Activated CD4-positive, alpha-beta T cell treated with anti-CD3 and anti-CD28 coated beads for 36 hours (primary cell): ENCODE measurements around the gene PATJ. TPM values are rescaled to one million over a fixed set of nuclear protein-coding genes. Genes with fewer than 3 reads are reported as not detected.
A peak's percentile ranks its signal among the peaks of the same experiment; 100 is the strongest.
"Not testable (repeated sequence)": the region's sequence is repeated elsewhere in the genome, so short reads cannot be mapped to it uniquely, and the experiment has no call there.

Source experiments
- ATAC-seq: fragments of 200-7000 bp; cut with Tn5 transposase; one replicate; pipeline ENCODE4 v1.10.0; 2021; ENCODE audit warnings: mild to moderate bottlenecking, moderate library complexity
- CTCF ChIA-PET: fragments of 350-600 bp; sonication (Branson Sonifier 250); formaldehyde crosslinking; loops from one replicate; lab custom pipeline; 2021; ENCODE audit warnings: antibody characterized with exemption; lab: Charles Lee
- POLR2A ChIA-PET: fragments of 350-600 bp; sonication (Branson Sonifier 250); formaldehyde crosslinking; loops from one replicate; lab custom pipeline; 2021; ENCODE audit warnings: antibody characterized with exemption, inconsistent platforms; lab: Charles Lee
- DNase-seq: peaks from one replicate; pipeline ENCODE4 v3.0.0-alpha.2; 2020
- H3K27ac Mint-ChIP-seq: one replicate; pipeline ENCODE4 v1.8.0; 2021; ENCODE audit warnings: mixed read lengths
- H3K27me3 Mint-ChIP-seq: one replicate; pipeline ENCODE4 v1.8.0; 2021; ENCODE audit warnings: mixed read lengths
- H3K36me3 Mint-ChIP-seq: one replicate; pipeline ENCODE4 v1.8.0; 2021; ENCODE audit warnings: low read depth, mixed read lengths
- H3K4me1 Mint-ChIP-seq: one replicate; pipeline ENCODE4 v1.8.0; 2021; ENCODE audit warnings: mixed read lengths
- H3K4me3 Mint-ChIP-seq: one replicate; pipeline ENCODE4 v1.8.0; 2021; ENCODE audit warnings: mild to moderate bottlenecking, moderate library complexity, mixed read lengths
- H3K9me3 Mint-ChIP-seq: one replicate; pipeline ENCODE4 v1.8.0; 2021; ENCODE audit warnings: low read depth, mixed read lengths
- intact Hi-C, 2 experiments: fragments of 100-400 bp; cut with DNase I in 1 of 2; cut with micrococcal nuclease in 1 of 2; formaldehyde crosslinking; loops; one replicate each; pipeline versions ENCODE4 v1.14.2 to v1.15.1; 2022 to 2024; cut with DNase I, micrococcal nuclease
- total RNA-seq, 2 experiments: library from RNA; stranded (reverse); gene quantifications; one replicate each; pipeline ENCODE4 v1.2.3, GENCODE V29; 2021

The PATJ gene
- total RNA-seq, 2 experiments from 2014 or later = 12.6 to 12.8 TPM

DNA sequence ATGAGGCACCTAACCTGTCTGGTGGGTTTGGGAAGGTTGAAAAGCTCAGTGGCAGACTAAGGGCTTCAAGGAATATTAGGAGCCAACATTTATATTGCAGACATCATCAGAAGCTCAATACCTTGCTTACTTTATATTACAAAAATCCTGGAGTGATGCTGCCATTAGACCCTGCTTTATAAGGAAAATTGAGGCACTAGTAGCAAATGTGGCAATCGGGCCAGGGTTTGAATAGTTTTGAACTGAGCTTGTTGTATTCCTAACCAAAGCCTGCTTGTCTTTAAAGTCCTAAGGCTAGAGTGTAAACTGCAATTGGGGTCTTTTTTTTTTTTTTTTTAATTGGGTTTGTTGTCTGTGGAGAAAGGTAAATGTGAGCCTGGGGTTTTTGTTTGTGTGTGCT lies 466.7 kb downstream of the PATJ start:
- Mint-ChIP-seq H3K27me3 (no peaks in the 10 kb centered on the region), H3K4me1 (peaks cover 10% of the 10 kb centered on the region), H3K27ac (no peak overlapping the region), H3K4me3 (no peak overlapping the region), H3K36me3 (peaks cover 2% of the 10 kb centered on the region), H3K9me3 (peaks cover 16% of the 10 kb centered on the region)
- intact Hi-C loops = no loop called here
- ChIA-PET POLR2A (no interaction called here), CTCF (no interaction called here)
- DNase-seq (no peak), ATAC-seq (no peak)

DNA sequence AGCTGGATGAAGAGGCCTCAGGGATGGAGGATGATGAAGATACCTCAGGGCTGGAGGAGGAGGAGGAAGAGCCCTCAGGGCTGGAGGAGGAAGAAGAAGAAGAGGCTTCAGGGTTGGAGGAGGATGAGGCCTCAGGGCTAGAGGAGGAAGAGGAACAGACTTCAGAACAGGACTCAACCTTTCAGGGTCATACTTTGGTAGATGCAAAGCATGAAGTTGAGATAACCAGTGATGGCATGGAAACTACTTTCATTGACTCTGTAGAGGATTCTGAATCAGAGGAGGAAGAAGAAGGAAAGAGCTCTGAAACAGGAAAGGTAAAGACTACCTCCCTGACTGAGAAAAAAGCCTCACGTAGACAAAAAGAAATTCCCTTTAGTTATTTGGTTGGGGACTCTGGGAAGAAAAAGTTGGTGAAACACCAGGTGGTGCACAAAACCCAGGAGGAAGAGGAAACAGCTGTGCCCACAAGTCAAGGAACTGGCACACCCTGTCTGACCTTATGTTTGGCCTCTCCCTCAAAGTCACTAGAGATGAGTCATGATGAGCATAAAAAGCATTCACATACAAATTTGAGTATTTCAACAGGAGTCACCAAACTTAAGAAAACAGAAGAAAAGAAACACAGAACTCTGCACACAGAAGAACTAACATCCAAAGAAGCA lies 467.8 kb downstream of the PATJ start:
- H3K36me3 Mint-ChIP-seq = peaks cover 2% of the 10 kb centered on the region
- intact Hi-C loops = no loop called here
- CTCF ChIA-PET = no interaction called here
- H3K4me1 Mint-ChIP-seq = peaks cover 10% of the 10 kb centered on the region
- DNase-seq (no peak), ATAC-seq (peak; percentile 39)
- H3K27me3 Mint-ChIP-seq = no peaks in the 10 kb centered on the region
- no peak overlapping the region for H3K4me3 Mint-ChIP-seq
- POLR2A ChIA-PET = no interaction called here
- H3K27ac Mint-ChIP-seq = no peak overlapping the region
- peaks cover 16% of the 10 kb centered on the region for H3K9me3 Mint-ChIP-seq

DNA sequence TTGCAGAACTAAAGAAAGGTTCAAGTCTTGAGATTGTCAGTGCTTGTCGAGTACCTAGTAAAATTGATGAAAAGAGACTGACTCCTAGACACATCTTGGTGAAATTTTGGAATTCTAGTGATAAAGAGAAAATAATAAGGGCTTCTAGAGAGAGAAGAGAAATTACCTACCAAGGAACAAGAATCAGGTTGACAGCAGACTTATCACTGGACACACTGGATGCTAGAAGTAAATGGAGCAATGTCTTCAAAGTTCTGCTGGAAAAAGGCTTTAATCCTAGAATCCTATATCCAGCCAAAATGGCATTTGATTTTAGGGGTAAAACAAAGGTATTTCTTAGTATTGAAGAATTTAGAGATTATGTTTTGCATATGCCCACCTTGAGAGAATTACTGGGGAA lies 468.7 kb downstream of the PATJ start:
- peaks cover 10% of the 10 kb centered on the region for H3K4me1 Mint-ChIP-seq
- CTCF ChIA-PET = no interaction called here
- no peak overlapping the region for H3K27ac Mint-ChIP-seq
- peaks cover 2% of the 10 kb centered on the region for H3K36me3 Mint-ChIP-seq
- no peak for ATAC-seq
- POLR2A ChIA-PET = no interaction called here
- H3K27me3 Mint-ChIP-seq = no peaks in the 10 kb centered on the region
- no peak overlapping the region for H3K4me3 Mint-ChIP-seq
- intact Hi-C loops = no loop called here
- no peak for DNase-seq
- peaks cover 16% of the 10 kb centered on the region for H3K9me3 Mint-ChIP-seq

DNA sequence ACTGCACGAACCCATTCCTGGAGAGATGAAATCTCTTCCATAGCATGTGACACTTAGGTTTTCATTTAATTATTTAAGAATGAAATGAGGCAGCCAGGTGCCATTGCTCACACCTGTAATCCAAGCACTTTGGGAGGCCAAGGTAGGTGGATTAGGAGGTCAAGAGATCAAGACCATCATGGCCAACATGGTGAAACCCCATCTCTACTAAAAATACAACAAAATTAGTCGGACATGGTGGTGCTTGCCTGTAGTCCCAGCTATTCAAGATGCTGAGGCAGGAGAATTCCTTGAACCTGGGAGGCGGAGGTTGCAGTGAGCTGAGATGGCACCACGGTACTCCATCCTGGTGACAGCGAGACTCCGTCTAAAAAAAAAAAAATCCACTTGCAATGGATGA lies 470.1 kb downstream of the PATJ start:
- ChIA-PET CTCF (interaction anchor here (0.7 kb wide), 1 partner anchor 233 kb away, joined by 3 read pairs; no protein-coding TSS in a partner anchor), POLR2A (no interaction called here)
- H3K36me3 Mint-ChIP-seq = peaks cover 2% of the 10 kb centered on the region
- no peak overlapping the region for H3K4me3 Mint-ChIP-seq
- H3K9me3 Mint-ChIP-seq = peaks cover 16% of the 10 kb centered on the region
- ATAC-seq = no peak
- H3K4me1 Mint-ChIP-seq = peaks cover 10% of the 10 kb centered on the region
- H3K27ac Mint-ChIP-seq = no peak overlapping the region
- no peaks in the 10 kb centered on the region for H3K27me3 Mint-ChIP-seq
- intact Hi-C loops = no loop called here
- DNase-seq = no peak

DNA sequence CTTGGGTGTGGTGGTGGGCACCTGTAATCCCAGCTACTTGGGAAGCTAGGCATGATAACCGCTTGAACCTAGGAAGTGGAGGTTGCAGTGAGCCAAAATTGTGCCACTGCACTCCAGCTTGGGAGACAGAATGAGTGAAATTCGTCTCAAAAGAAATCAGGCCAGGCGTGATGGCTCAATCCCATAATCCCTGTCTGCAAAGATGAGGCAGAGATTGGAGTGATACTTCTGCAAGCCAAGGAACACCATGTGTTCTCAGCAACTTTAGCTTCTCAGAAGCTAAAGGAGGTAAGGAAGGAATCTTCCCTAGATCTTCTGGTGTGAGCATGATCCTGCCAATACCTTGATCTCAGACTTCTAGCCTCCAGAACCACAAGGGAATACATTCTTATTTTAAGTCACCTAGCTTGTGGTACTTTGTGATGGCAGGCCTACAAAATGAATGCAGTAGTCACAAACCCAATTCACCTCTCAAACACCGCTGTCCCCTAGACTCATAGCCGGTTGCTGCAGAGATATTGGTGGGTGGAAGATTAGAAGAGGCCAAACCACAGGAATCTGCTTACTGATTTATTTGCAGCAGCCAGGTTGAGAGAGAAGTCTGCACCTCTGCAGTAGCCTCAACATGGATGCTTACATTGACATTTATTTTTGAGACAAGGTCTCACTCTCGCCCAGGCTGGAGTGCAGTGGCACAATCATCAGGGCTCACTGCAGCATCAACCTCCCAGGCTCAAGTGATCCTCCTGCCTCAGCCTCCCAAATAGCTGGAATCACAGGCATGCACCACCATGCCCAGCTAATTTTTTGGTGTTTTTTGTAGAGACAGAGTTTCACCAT lies 471.0 kb downstream of the PATJ start:
- intact Hi-C loops = no loop called here
- CTCF ChIA-PET = no interaction called here
- H3K27ac Mint-ChIP-seq = no peak overlapping the region
- peaks cover 2% of the 10 kb centered on the region for H3K36me3 Mint-ChIP-seq
- DNase-seq = no peak
- H3K9me3 Mint-ChIP-seq = peaks cover 16% of the 10 kb centered on the region
- H3K4me3 Mint-ChIP-seq = no peak overlapping the region
- no peak for ATAC-seq
- H3K4me1 Mint-ChIP-seq = peaks cover 10% of the 10 kb centered on the region
- POLR2A ChIA-PET = no interaction called here
- H3K27me3 Mint-ChIP-seq = no peaks in the 10 kb centered on the region

DNA sequence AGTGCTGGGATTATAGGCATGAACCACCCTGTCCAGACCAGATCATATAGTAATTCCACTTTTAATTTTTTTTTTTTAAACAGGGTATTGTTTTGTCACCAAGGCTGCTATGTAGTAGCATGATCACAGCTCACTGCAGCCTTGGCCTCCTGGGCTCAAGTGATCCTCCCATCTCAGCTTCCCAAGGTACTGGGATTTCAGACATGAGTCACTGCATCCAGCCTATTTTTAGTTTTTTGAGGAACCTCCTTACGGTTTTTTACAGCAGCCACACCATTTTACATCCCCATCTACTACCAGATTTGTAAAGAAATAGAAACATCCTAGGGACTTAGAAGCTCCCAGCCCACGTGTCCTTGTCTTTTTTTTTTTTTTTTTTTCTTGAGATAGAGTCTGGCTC lies 476.3 kb downstream of the PATJ start:
- no peak overlapping the region for H3K27ac Mint-ChIP-seq
- ChIA-PET POLR2A (no interaction called here), CTCF (no interaction called here)
- H3K27me3 Mint-ChIP-seq = no peaks in the 10 kb centered on the region
- intact Hi-C loops = no loop called here
- no peaks in the 10 kb centered on the region for H3K9me3 Mint-ChIP-seq
- DNase-seq = no peak
- H3K4me1 Mint-ChIP-seq = no peaks in the 10 kb centered on the region
- no peak for ATAC-seq
- H3K36me3 Mint-ChIP-seq = no peaks in the 10 kb centered on the region
- no peak overlapping the region for H3K4me3 Mint-ChIP-seq

DNA sequence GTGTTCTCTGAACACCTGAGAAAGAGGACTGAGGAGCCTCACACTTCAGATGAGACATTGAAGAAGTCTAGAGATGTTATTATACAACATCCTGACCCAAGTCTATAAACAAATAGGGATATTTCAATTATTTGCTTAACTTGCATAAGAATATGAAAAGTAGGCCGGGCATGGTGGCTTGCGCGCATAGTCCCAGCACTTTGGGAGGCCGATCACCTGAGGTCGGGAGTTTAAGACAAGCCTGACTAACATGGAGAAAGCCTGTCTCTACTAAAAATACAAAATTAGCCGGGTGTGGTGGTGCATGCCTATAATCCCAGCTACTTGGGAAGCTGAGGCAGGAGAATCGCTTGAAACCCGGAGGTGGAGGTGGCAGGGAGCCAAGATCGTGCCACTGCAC lies 478.2 kb downstream of the PATJ start:
- DNase-seq, POLR2A ChIA-PET, H3K4me1 Mint-ChIP-seq, CTCF ChIA-PET, H3K27ac Mint-ChIP-seq, H3K36me3 Mint-ChIP-seq, intact Hi-C loops, H3K4me3 Mint-ChIP-seq, H3K9me3 Mint-ChIP-seq, H3K27me3 Mint-ChIP-seq, ATAC-seq: not testable (repeated sequence)

DNA sequence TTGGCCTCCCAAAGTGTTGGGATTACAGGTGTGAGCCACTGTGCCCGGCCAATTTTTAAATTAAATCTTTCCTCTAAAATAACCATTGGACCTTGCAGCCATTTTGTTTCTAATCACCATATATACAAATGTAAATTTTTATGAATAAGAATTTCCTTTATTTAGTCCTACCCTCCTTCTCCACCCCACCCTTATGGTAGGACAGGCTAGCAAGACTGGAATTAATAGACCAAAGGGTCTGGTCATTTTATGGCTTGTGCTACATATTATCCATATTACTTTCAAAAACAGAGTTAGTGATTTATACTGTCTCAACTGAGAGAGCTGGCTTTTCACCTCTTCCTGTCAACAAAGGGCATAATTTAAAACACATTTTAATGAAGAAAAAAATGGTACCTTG lies 478.9 kb downstream of the PATJ start:
- Mint-ChIP-seq H3K27me3 (no peaks in the 10 kb centered on the region), H3K27ac (no peak overlapping the region), H3K36me3 (no peaks in the 10 kb centered on the region), H3K4me1 (no peaks in the 10 kb centered on the region), H3K9me3 (no peaks in the 10 kb centered on the region), H3K4me3 (no peak overlapping the region)
- CTCF ChIA-PET = no interaction called here
- no peak for DNase-seq
- intact Hi-C loops = no loop called here
- ATAC-seq = no peak
- POLR2A ChIA-PET = no interaction called here

DNA sequence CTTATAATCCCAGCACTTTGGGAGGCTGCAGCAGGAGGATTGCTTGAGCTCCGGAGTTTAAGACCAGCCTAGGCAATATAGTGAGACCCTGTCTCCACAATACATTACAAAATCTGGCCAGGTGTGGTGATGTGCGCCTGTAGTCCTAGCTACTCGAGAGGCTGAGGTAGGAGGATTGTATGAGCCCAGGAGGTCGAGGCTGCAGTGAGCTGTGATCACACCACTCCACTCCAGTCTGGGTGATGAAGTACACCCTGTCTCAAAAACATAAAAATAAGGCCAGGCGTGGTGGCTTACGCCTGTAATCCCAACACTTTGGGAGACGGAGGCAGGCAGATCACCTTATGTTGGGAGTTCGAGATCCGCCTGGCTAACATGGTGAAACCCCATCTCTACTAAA lies 480.0 kb downstream of the PATJ start:
- Mint-ChIP-seq H3K27ac (no peak overlapping the region), H3K4me1 (no peaks in the 10 kb centered on the region), H3K27me3 (no peaks in the 10 kb centered on the region), H3K4me3 (no peak overlapping the region), H3K9me3 (no peaks in the 10 kb centered on the region), H3K36me3 (no peaks in the 10 kb centered on the region)
- ChIA-PET CTCF (no interaction called here), POLR2A (no interaction called here)
- ATAC-seq = no peak
- no peak for DNase-seq
- intact Hi-C loops = no loop called here

DNA sequence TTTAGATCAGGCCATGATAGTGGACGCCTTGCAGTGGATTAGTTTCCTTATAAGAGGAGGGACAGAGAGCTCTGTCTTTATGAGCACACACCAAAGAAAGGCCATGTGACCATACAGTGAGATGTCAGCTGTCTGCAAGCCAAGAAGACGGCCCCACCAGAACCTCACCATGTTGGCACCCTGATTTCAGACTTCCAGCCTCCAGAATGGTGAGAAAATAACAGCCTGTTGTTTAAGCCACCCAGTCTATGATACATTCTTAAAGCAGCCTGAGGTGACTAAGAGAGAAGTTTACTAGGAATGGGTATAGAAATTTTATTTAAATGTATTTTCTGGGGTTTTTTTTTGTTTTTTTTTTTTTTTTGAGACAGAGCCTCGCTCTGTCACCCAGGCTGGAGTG lies 481.9 kb downstream of the PATJ start:
- Mint-ChIP-seq H3K27me3 (no peaks in the 10 kb centered on the region), H3K4me1 (no peaks in the 10 kb centered on the region), H3K9me3 (no peaks in the 10 kb centered on the region), H3K4me3 (no peak overlapping the region), H3K36me3 (no peaks in the 10 kb centered on the region), H3K27ac (no peak overlapping the region)
- intact Hi-C loops = no loop called here
- no peak for DNase-seq
- ChIA-PET POLR2A (no interaction called here), CTCF (interaction anchor here (0.5 kb wide), 1 partner anchor 92 kb away, joined by 3 read pairs; no protein-coding TSS in a partner anchor)
- no peak for ATAC-seq

DNA sequence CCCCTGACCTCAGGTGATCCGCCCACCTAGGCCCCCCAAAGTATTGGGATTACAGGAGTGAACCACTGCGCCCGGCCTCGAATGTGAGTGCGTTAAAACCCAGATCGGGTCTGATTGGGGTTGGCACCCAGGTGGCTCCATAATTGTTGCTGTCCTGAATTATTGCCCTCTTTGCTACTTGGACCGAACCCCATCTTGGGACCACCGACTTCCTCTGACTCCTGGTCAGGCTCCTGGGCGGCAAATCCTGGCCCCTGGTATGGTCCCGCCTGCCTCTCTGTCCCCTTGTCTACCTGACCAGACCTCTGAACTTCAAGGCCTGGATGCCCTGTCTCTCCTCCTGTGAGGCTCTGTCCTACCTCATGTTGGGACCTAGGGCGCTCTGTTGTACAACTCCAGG lies 485.2 kb downstream of the PATJ start:
- H3K36me3 Mint-ChIP-seq = no peaks in the 10 kb centered on the region
- no peak for DNase-seq
- H3K9me3 Mint-ChIP-seq = no peaks in the 10 kb centered on the region
- ChIA-PET POLR2A (no interaction called here), CTCF (interaction anchor here (0.7 kb wide), 1 partner anchor 55 kb away, joined by 3 read pairs; no protein-coding TSS in a partner anchor)
- H3K4me1 Mint-ChIP-seq = no peaks in the 10 kb centered on the region
- no peak overlapping the region for H3K4me3 Mint-ChIP-seq
- peaks cover 2% of the 10 kb centered on the region for H3K27me3 Mint-ChIP-seq
- no peak for ATAC-seq
- intact Hi-C loops = no loop called here
- H3K27ac Mint-ChIP-seq = no peak overlapping the region
